Esophagus muscularis mucosa (tissue), 3 donors: ENCODE measurements around the gene ENDOD1.

Experiments used
- CTCF ChIP-seq, 3 experiments: fragments of 200-600 bp in 2 of 3; fragments of 450-650 bp in 1 of 3; sonication (generic) in 2 of 3; IDR thresholded peaks; one replicate each; pipeline ENCODE4 v1.5.1; 2017 to 2019; ENCODE audit warnings: antibody characterized with exemption in 3 of 3, mild to moderate bottlenecking in 2 of 3, moderate library complexity in 1 of 3
- POLR2AphosphoS5 ChIP-seq, 2 donors: sonication (generic); formaldehyde crosslinking; IDR thresholded peaks; one replicate each; pipeline ENCODE4 v1.6.1; 2017; ENCODE audit warnings: antibody characterized with exemption in 2 of 2

GRCh38 chr11:95154514-95154913 lies 64.9 kb downstream of the ENDOD1 start:
- no peak for TF ChIP-seq POLR2AphosphoS5 (IDR thresholded peaks at IDR 0.05)
- TF ChIP-seq CTCF (IDR thresholded peaks at IDR 0.05), result peak; percentile 37 to 49 (median 42)
